HCT116 (cell line): ENCODE results near the gene NEUROD4. TPM values are rescaled to one million over a fixed set of nuclear protein-coding genes. Genes with fewer than 3 reads are reported as not detected.

ENCODE experiments used
- ATAC-seq: fragments of 200-7000 bp; cut with Tn5 transposase; 2 replicates; pipeline ENCODE4 v1.9.1; 2020; ENCODE audit warnings: mild to moderate bottlenecking, moderate library complexity
- BruUV-seq: library from RNA; stranded (reverse); fragments of 400-500 nt; replicated peaks from 2 replicates; lab custom pipeline; 2021; lab: Mats Ljungman, UMichigan
- CTCF ChIA-PET: fragments of 300-600 bp; sonication (Branson Sonifier 250); formaldehyde crosslinking; loops from one replicate; lab custom pipeline; 2021; ENCODE audit warnings: antibody characterized with exemption; lab: Charles Lee
- POLR2A ChIA-PET: fragments of 300-600, 350-600 bp; sonication (Branson Sonifier 250); formaldehyde crosslinking; loops from one replicate; lab custom pipeline; 2021; ENCODE audit warnings: antibody characterized with exemption; lab: Charles Lee
- RAD21 ChIA-PET, 2 experiments: fragments of 300-600 bp; sonication (Branson Sonifier 250); formaldehyde crosslinking; loops; one replicate each; lab custom pipeline; 2023; ENCODE audit warnings: low total read pairs in 2 of 2; ENCODE audit not compliant: uncharacterized antibody in 2 of 2, unreplicated experiment in 2 of 2, low non-redundant PET in 1 of 2; lab: Charles Lee
- DNase-seq: peaks from one replicate; pipeline ENCODE4 v3.0.0-alpha.2; 2010; ENCODE audit warnings: low read depth, low spot score
- H2AFZ ChIP-seq: fragments of 200-600 bp; shearing (Covaris generic), sonication (generic); 2 replicates; pipeline ENCODE4 v1.6.1; 2017; ENCODE audit warnings: low read depth, mixed run types, mixed read lengths, antibody characterized with exemption, low read length; ENCODE audit not compliant: poor library complexity, severe bottlenecking
- H3K27ac ChIP-seq: 2 replicates; pipeline ENCODE4 v1.5.1; 2012; ENCODE audit warnings: low read depth, low read length
- H3K27me3 ChIP-seq: fragments of 200-600 bp; sonication (generic); 2 replicates; pipeline ENCODE4 v1.6.1; 2016; ENCODE audit warnings: mixed run types, low read length, mixed read lengths; ENCODE audit not compliant: insufficient read depth
- H3K36me3 ChIP-seq, 2 experiments: fragments of 200-500 bp in 1 of 2; fragments of 200-600 bp in 1 of 2; sonication (Bioruptor generic) in 1 of 2; sonication (generic) in 1 of 2; 2 replicates each; pipeline versions ENCODE4 v1.5.1 to v1.6.1; 2014 to 2016; ENCODE audit warnings: low read length in 2 of 2, inconsistent platforms in 1 of 2, mixed read lengths in 1 of 2, mixed run types in 1 of 2; ENCODE audit not compliant: insufficient read depth in 2 of 2, control insufficient read depth in 1 of 2
- H3K4me1 ChIP-seq, 2 experiments: fragments of 200-600 bp in 1 of 2; sonication (generic) in 1 of 2; 2 replicates each; pipeline versions ENCODE4 v1.5.1 to v1.6.1; 2012 to 2017; ENCODE audit warnings: low read length in 2 of 2, inconsistent platforms in 1 of 2, mild to moderate bottlenecking in 1 of 2, mixed read lengths in 1 of 2, mixed run types in 1 of 2, moderate library complexity in 1 of 2; ENCODE audit not compliant: insufficient read depth in 2 of 2, control insufficient read depth in 1 of 2
- H3K4me2 ChIP-seq: fragments of 200-600 bp; sonication (generic); 2 replicates; pipeline ENCODE4 v1.6.1; 2017; ENCODE audit warnings: mixed run types, low read length, mixed read lengths
- H3K4me3 ChIP-seq, 2 experiments: fragments of 200-600 bp in 1 of 2; sonication (generic) in 1 of 2; replicated peaks in 1 of 2; 2 replicates each; pipeline ENCODE4 v1.5.1; 2011 to 2016; ENCODE audit warnings: low read length in 2 of 2, control low read depth in 1 of 2, low read depth in 1 of 2, mild to moderate bottlenecking in 1 of 2, mixed read lengths in 1 of 2, mixed run types in 1 of 2
- H3K79me2 ChIP-seq: fragments of 200-600 bp; sonication (generic); 2 replicates; pipeline ENCODE4 v1.6.1; 2017; ENCODE audit warnings: mild to moderate bottlenecking, mixed run types, low read length, moderate library complexity, mixed read lengths; ENCODE audit not compliant: insufficient read depth
- H3K9ac ChIP-seq: fragments of 200-600 bp; sonication (generic); 2 replicates; pipeline ENCODE4 v1.6.1; 2016; ENCODE audit warnings: low read length, mixed read lengths
- H3K9me2 ChIP-seq: fragments of 200-600 bp; sonication (generic), shearing (Covaris generic); 2 replicates; pipeline ENCODE4 v1.6.1; 2017; ENCODE audit warnings: mixed run types, mild to moderate bottlenecking, moderate library complexity; ENCODE audit not compliant: insufficient read depth
- H3K9me3 ChIP-seq, 2 experiments: fragments of 200-500 bp in 1 of 2; fragments of 200-600 bp in 1 of 2; sonication (Bioruptor generic) in 1 of 2; sonication (generic) in 1 of 2; 2 replicates each; pipeline ENCODE4 v1.6.1; 2014 to 2017; ENCODE audit warnings: low read length in 2 of 2, mixed read lengths in 2 of 2, inconsistent platforms in 1 of 2, low read depth in 1 of 2, mild to moderate bottlenecking in 1 of 2, mixed run types in 1 of 2, moderate library complexity in 1 of 2; ENCODE audit not compliant: control insufficient read depth in 1 of 2, insufficient read depth in 1 of 2
- H4K20me1 ChIP-seq: fragments of 200-600 bp; sonication (generic), shearing (Covaris generic); 2 replicates; pipeline ENCODE4 v1.6.1; 2017; ENCODE audit warnings: mixed run types, mild to moderate bottlenecking, moderate library complexity; ENCODE audit not compliant: insufficient read depth
- EGR1 ChIP-seq: IDR thresholded peaks from 2 replicates; pipeline ENCODE4 v1.6.1; 2012; ENCODE audit warnings: low read depth
- ELF1 ChIP-seq: IDR thresholded peaks from 2 replicates; pipeline ENCODE4 v1.6.1; 2012; ENCODE audit warnings: low read depth, borderline replicate concordance
- EZH2phosphoT487 ChIP-seq: fragments of 200-600 bp; IDR thresholded peaks from 2 replicates; pipeline ENCODE4 v1.6.1; 2018; ENCODE audit warnings: antibody characterized with exemption, borderline replicate concordance
- FOSL1 ChIP-seq: IDR thresholded peaks from 2 replicates; pipeline ENCODE4 v1.6.1; 2012; ENCODE audit warnings: low read depth
- JUND ChIP-seq: IDR thresholded peaks from 2 replicates; pipeline ENCODE4 v1.6.1; 2012
- POLR2A ChIP-seq: IDR thresholded peaks from 2 replicates; pipeline ENCODE4 v1.7.0; 2011; ENCODE audit warnings: borderline replicate concordance; ENCODE audit not compliant: insufficient read depth, insufficient read length; ENCODE audit errors: extremely low read depth
- POLR2AphosphoS5 ChIP-seq: IDR thresholded peaks from 2 replicates; pipeline ENCODE4 v1.6.1; 2011; ENCODE audit warnings: mild to moderate bottlenecking, low read depth, low read length, moderate library complexity
- RAD21 ChIP-seq: IDR thresholded peaks from 2 replicates; pipeline ENCODE4 v1.6.1; 2012; ENCODE audit warnings: low read depth, mild to moderate bottlenecking
- SIN3A ChIP-seq: IDR thresholded peaks from 2 replicates; pipeline ENCODE4 v1.6.1; 2012; ENCODE audit warnings: low read depth
- SP1 ChIP-seq: IDR thresholded peaks from 2 replicates; pipeline ENCODE4 v1.6.1; 2012; ENCODE audit warnings: low read depth
- TCF7L2 ChIP-seq: IDR thresholded peaks from 2 replicates; pipeline ENCODE4 v1.7.0; 2011; ENCODE audit warnings: borderline replicate concordance, inconsistent platforms; ENCODE audit not compliant: insufficient read depth, insufficient read length; ENCODE audit errors: extremely low read depth
- YY1 ChIP-seq: IDR thresholded peaks from 2 replicates; pipeline ENCODE4 v1.6.1; 2011; ENCODE audit warnings: low read length, low read depth, moderate library complexity, mild to moderate bottlenecking; ENCODE audit not compliant: insufficient replicate concordance; ENCODE audit errors: extremely low read depth
- intact Hi-C: fragments of 100-400 bp; cut with micrococcal nuclease; formaldehyde crosslinking; loops from 2 replicates; pipeline ENCODE4 v1.10.0; 2022
- total RNA-seq: library from RNA; stranded (reverse); gene quantifications from one replicate; pipeline ENCODE4 v1.2.1, GENCODE V29; 2021; ENCODE audit not compliant: unreplicated experiment
- TF ChIP-seq, protein P1 (sequence below): IDR thresholded peaks from 2 replicates; pipeline ENCODE4 v1.6.1; 2011; ENCODE audit warnings: mild to moderate bottlenecking, low read length, moderate library complexity; ENCODE audit not compliant: insufficient replicate concordance; ENCODE audit errors: extremely low read depth
- TF ChIP-seq, protein P2 (sequence below): IDR thresholded peaks from 2 replicates; pipeline ENCODE4 v1.6.1; 2012
- TF ChIP-seq, protein P3 (sequence below), 3 experiments: fragments of 200-600 bp in 1 of 3; sonication (generic) in 1 of 3; IDR thresholded peaks in 2 of 3; conservative IDR thresholded peaks in 1 of 3; 2 replicates each; pipeline ENCODE4 v1.5.1; 2012 to 2017; ENCODE audit warnings: low read depth in 2 of 3, low read length in 2 of 3, antibody characterized with exemption in 1 of 3, borderline replicate concordance in 1 of 3, control low read depth in 1 of 3, mild to moderate bottlenecking in 1 of 3, mixed read lengths in 1 of 3, mixed run types in 1 of 3, moderate library complexity in 1 of 3; ENCODE audit not compliant: insufficient read depth in 1 of 3
- TF ChIP-seq, protein P4 (sequence below): IDR thresholded peaks from 2 replicates; pipeline ENCODE4 v1.6.1; 2012

Gene NEUROD4
- total RNA-seq, 1 experiment from 2014 or later: not detected

DNA sequence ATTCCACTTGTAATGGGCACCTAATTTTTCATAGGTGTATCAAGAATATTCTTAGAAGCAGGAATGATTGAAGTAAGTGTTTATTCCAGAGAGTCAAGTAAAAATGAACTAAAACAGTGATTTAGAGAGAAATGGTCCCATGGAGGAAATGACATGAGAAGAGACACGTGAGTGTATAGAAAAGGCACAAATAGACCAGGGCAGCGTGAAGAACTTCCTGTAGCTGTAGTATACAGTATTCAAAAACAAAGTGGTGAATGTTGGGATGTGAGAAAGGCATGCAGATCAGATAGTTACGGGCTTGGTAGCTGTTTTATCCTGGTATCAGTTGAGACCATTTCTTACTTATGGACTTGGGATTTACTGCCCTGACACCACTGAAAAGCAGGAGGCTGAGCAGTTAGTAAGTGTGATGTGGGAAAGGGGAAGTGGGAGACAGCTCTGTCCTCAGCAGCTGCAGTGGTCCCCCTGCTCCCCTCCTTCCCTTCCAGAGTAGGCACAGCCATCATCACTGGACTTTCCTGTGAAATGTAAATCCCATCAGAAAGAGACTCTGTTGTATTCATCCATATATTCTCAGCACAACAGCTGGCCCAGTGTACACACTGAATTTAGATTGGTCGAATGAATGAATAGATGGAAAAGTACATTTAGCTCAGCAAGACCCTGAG is 18.4 kb upstream of the NEUROD4 start (continued):
- TF ChIP-seq, protein P1, sequence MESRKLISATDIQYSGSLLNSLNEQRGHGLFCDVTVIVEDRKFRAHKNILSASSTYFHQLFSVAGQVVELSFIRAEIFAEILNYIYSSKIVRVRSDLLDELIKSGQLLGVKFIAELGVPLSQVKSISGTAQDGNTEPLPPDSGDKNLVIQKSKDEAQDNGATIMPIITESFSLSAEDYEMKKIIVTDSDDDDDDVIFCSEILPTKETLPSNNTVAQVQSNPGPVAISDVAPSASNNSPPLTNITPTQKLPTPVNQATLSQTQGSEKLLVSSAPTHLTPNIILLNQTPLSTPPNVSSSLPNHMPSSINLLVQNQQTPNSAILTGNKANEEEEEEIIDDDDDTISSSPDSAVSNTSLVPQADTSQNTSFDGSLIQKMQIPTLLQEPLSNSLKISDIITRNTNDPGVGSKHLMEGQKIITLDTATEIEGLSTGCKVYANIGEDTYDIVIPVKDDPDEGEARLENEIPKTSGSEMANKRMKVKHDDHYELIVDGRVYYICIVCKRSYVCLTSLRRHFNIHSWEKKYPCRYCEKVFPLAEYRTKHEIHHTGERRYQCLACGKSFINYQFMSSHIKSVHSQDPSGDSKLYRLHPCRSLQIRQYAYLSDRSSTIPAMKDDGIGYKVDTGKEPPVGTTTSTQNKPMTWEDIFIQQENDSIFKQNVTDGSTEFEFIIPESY: no peak
- TF ChIP-seq TCF7L2: no peak
- TF ChIP-seq POLR2A: no peak
- no peak for TF ChIP-seq FOSL1
- TF ChIP-seq EGR1: no peak

DNA sequence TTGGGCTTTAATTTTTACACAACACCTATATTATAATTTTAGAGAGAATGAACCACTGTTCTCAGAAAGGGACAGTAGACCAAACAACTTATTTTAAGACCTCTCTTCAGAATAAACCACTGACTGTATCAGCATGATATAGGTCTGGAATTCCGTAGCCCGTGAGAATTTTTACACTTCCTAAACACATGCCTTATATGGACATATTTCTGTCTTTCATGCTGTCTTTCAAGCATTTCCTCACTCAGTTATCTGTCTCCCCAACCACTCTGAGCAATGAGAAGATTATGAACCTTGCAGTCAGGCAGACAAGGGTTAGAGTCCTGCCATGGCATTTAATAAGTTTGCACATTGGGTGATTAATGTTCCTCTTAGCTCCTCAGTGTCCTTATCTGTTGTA is 17.4 kb upstream of the NEUROD4 start:
- Histone ChIP-seq H3K9me2 (no peaks in the 10 kb centered on the region), H3K9me3 (no peaks in the 10 kb centered on the region), H3K27me3 (peaks cover 86% of the 10 kb centered on the region), H3K79me2 (no peaks in the 10 kb centered on the region), H4K20me1 (no peaks in the 10 kb centered on the region), H3K4me2 (no peak overlapping the region), H2AFZ (no peak overlapping the region), H3K9ac (no peak overlapping the region), H3K4me3 (no peak overlapping the region), H3K27ac (no peak overlapping the region), H3K36me3 (no peaks in the 10 kb centered on the region), H3K4me1 (no peaks in the 10 kb centered on the region)
- ChIA-PET RAD21 (no interaction called here), CTCF (interaction anchor here (1.1 to 3.6 kb wide), 3 partner anchors 9 to 70 kb away, joined by 3 to 13 read pairs (median 4); no protein-coding TSS in a partner anchor), POLR2A (no interaction called here)
- intact Hi-C loops: no loop called here
- DNase-seq: no peak
- TF ChIP-seq JUND (no peak), YY1 (no peak), SIN3A (no peak), ELF1 (no peak), TCF7L2 (no peak), POLR2AphosphoS5 (no peak), EZH2phosphoT487 (no peak), RAD21 (no peak), SP1 (no peak)
- TF ChIP-seq, protein P2, sequence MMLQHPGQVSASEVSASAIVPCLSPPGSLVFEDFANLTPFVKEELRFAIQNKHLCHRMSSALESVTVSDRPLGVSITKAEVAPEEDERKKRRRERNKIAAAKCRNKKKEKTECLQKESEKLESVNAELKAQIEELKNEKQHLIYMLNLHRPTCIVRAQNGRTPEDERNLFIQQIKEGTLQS: no peak
- TF ChIP-seq, protein P3, sequence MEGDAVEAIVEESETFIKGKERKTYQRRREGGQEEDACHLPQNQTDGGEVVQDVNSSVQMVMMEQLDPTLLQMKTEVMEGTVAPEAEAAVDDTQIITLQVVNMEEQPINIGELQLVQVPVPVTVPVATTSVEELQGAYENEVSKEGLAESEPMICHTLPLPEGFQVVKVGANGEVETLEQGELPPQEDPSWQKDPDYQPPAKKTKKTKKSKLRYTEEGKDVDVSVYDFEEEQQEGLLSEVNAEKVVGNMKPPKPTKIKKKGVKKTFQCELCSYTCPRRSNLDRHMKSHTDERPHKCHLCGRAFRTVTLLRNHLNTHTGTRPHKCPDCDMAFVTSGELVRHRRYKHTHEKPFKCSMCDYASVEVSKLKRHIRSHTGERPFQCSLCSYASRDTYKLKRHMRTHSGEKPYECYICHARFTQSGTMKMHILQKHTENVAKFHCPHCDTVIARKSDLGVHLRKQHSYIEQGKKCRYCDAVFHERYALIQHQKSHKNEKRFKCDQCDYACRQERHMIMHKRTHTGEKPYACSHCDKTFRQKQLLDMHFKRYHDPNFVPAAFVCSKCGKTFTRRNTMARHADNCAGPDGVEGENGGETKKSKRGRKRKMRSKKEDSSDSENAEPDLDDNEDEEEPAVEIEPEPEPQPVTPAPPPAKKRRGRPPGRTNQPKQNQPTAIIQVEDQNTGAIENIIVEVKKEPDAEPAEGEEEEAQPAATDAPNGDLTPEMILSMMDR (IDR thresholded peaks at IDR 0.05 in 2 of 3, conservative IDR thresholded peaks at IDR 0.05 in 1 of 3; ENCODE audit: borderline replicate concordance in 1 of 3, insufficient read depth in 1 of 3, low read depth in 2 of 3, low read length in 2 of 3): no peak
- TF ChIP-seq, protein P4, sequence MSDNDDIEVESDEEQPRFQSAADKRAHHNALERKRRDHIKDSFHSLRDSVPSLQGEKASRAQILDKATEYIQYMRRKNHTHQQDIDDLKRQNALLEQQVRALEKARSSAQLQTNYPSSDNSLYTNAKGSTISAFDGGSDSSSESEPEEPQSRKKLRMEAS: no peak
- TF ChIP-seq, protein P1: no peak
- BruUV-seq: no TSS peak
- ATAC-seq: no peak
